ENCODE results near the gene FUT7.
"Not testable (repeated sequence)": the region's sequence is repeated elsewhere in the genome, so short reads cannot be mapped to it uniquely, and the experiment has no call there.

FUT7 gene

GRCh38 chr9:137008312-137008711 is 23.6 kb downstream of the FUT7 start:
- no peaks in the 10 kb centered on the region for H3K27me3 ChIP-seq (ENCODE audit: control insufficient read depth, insufficient read depth, low read length)
- H3K4me1 ChIP-seq (ENCODE audit: control insufficient read depth, insufficient read depth, low read length) = no peaks in the 10 kb centered on the region
- H3K9me3 ChIP-seq (ENCODE audit: control insufficient read depth, insufficient read depth, low read length) = no peaks in the 10 kb centered on the region
- H3K4me3 ChIP-seq (ENCODE audit: low read depth, low read length) = no peak overlapping the region
- no peak overlapping the region for H3K9ac ChIP-seq (ENCODE audit: low read depth, low read length)
- peaks cover 6% of the 10 kb centered on the region for H3K36me3 ChIP-seq (ENCODE audit: control insufficient read depth, insufficient read depth, low read length)

GRCh38 chr9:137007816-137008270 is 24.0 kb downstream of the FUT7 start:
- H3K9ac ChIP-seq (ENCODE audit: low read depth, low read length) = no peak overlapping the region
- no peaks in the 10 kb centered on the region for H3K4me1 ChIP-seq (ENCODE audit: control insufficient read depth, insufficient read depth, low read length)
- H3K36me3 ChIP-seq (ENCODE audit: control insufficient read depth, insufficient read depth, low read length) = peaks cover 6% of the 10 kb centered on the region
- H3K27me3 ChIP-seq (ENCODE audit: control insufficient read depth, insufficient read depth, low read length) = no peaks in the 10 kb centered on the region
- no peak overlapping the region for H3K4me3 ChIP-seq (ENCODE audit: low read depth, low read length)
- H3K9me3 ChIP-seq (ENCODE audit: control insufficient read depth, insufficient read depth, low read length) = no peaks in the 10 kb centered on the region

- Histone ChIP-seq H3K9ac (ENCODE audit: low read depth, low read length) (no peak overlapping the region), H3K27me3 (ENCODE audit: control insufficient read depth, insufficient read depth, low read length) (no peaks in the 10 kb centered on the region), H3K36me3 (ENCODE audit: control insufficient read depth, insufficient read depth, low read length) (peaks cover 6% of the 10 kb centered on the region), H3K9me3 (ENCODE audit: control insufficient read depth, insufficient read depth, low read length) (no peaks in the 10 kb centered on the region), H3K4me3 (ENCODE audit: low read depth, low read length) (no peak overlapping the region), H3K4me1 (ENCODE audit: control insufficient read depth, insufficient read depth, low read length) (no peaks in the 10 kb centered on the region)
Observed at GRCh38 chr9:137007108-137007815, 24.6 kb downstream of the FUT7 start.

GRCh38 chr9:137006116-137007003 is 25.5 kb downstream of the FUT7 start:
- peaks cover 3% of the 10 kb centered on the region for H3K36me3 ChIP-seq (ENCODE audit: control insufficient read depth, insufficient read depth, low read length)
- H3K4me3 ChIP-seq (ENCODE audit: low read depth, low read length) = no peak overlapping the region
- no peaks in the 10 kb centered on the region for H3K9me3 ChIP-seq (ENCODE audit: control insufficient read depth, insufficient read depth, low read length)
- no peaks in the 10 kb centered on the region for H3K4me1 ChIP-seq (ENCODE audit: control insufficient read depth, insufficient read depth, low read length)
- no peak overlapping the region for H3K9ac ChIP-seq (ENCODE audit: low read depth, low read length)
- H3K27me3 ChIP-seq (ENCODE audit: control insufficient read depth, insufficient read depth, low read length) = no peaks in the 10 kb centered on the region

GRCh38 chr9:137004285-137004684 is 27.6 kb downstream of the FUT7 start:
- H3K27me3 ChIP-seq (ENCODE audit: control insufficient read depth, insufficient read depth, low read length); H3K9ac ChIP-seq (ENCODE audit: low read depth, low read length); H3K9me3 ChIP-seq (ENCODE audit: control insufficient read depth, insufficient read depth, low read length); H3K4me3 ChIP-seq (ENCODE audit: low read depth, low read length); H3K36me3 ChIP-seq (ENCODE audit: control insufficient read depth, insufficient read depth, low read length); H3K4me1 ChIP-seq (ENCODE audit: control insufficient read depth, insufficient read depth, low read length): not testable (repeated sequence)

- H3K9ac ChIP-seq (ENCODE audit: low read depth, low read length) = no peak overlapping the region
- H3K4me3 ChIP-seq (ENCODE audit: low read depth, low read length) = no peak overlapping the region
- H3K27me3 ChIP-seq (ENCODE audit: control insufficient read depth, insufficient read depth, low read length) = no peaks in the 10 kb centered on the region
- H3K36me3 ChIP-seq (ENCODE audit: control insufficient read depth, insufficient read depth, low read length) = no peaks in the 10 kb centered on the region
- H3K9me3 ChIP-seq (ENCODE audit: control insufficient read depth, insufficient read depth, low read length) = no peaks in the 10 kb centered on the region
- H3K4me1 ChIP-seq (ENCODE audit: control insufficient read depth, insufficient read depth, low read length) = no peaks in the 10 kb centered on the region
Observed at GRCh38 chr9:137002646-137003041, 29.2 kb downstream of the FUT7 start.

- Histone ChIP-seq H3K9me3 (ENCODE audit: control insufficient read depth, insufficient read depth, low read length) (no peaks in the 10 kb centered on the region), H3K9ac (ENCODE audit: low read depth, low read length) (no peak overlapping the region), H3K4me3 (ENCODE audit: low read depth, low read length) (no peak overlapping the region), H3K4me1 (ENCODE audit: control insufficient read depth, insufficient read depth, low read length) (peaks cover 2% of the 10 kb centered on the region), H3K36me3 (ENCODE audit: control insufficient read depth, insufficient read depth, low read length) (no peaks in the 10 kb centered on the region), H3K27me3 (ENCODE audit: control insufficient read depth, insufficient read depth, low read length) (no peaks in the 10 kb centered on the region)
Observed at GRCh38 chr9:137001857-137002645, 29.8 kb downstream of the FUT7 start.

- Histone ChIP-seq H3K36me3 (ENCODE audit: control insufficient read depth, insufficient read depth, low read length) (no peaks in the 10 kb centered on the region), H3K9ac (ENCODE audit: low read depth, low read length) (no peak overlapping the region), H3K9me3 (ENCODE audit: control insufficient read depth, insufficient read depth, low read length) (no peaks in the 10 kb centered on the region), H3K27me3 (ENCODE audit: control insufficient read depth, insufficient read depth, low read length) (peaks cover 3% of the 10 kb centered on the region), H3K4me3 (ENCODE audit: low read depth, low read length) (no peak overlapping the region), H3K4me1 (ENCODE audit: control insufficient read depth, insufficient read depth, low read length) (peaks cover 5% of the 10 kb centered on the region)
Observed at GRCh38 chr9:137000177-137000930, 31.5 kb downstream of the FUT7 start.

GRCh38 chr9:136997830-136998234 is 34.1 kb downstream of the FUT7 start:
- Histone ChIP-seq H3K4me3 (ENCODE audit: low read depth, low read length) (no peak overlapping the region), H3K4me1 (ENCODE audit: control insufficient read depth, insufficient read depth, low read length) (peaks cover 5% of the 10 kb centered on the region), H3K27me3 (ENCODE audit: control insufficient read depth, insufficient read depth, low read length) (peaks cover 7% of the 10 kb centered on the region), H3K36me3 (ENCODE audit: control insufficient read depth, insufficient read depth, low read length) (no peaks in the 10 kb centered on the region), H3K9me3 (ENCODE audit: control insufficient read depth, insufficient read depth, low read length) (no peaks in the 10 kb centered on the region), H3K9ac (ENCODE audit: low read depth, low read length) (no peak overlapping the region)

GRCh38 chr9:136997371-136997770 is 34.5 kb downstream of the FUT7 start:
- Histone ChIP-seq H3K4me3 (ENCODE audit: low read depth, low read length) (no peak overlapping the region), H3K36me3 (ENCODE audit: control insufficient read depth, insufficient read depth, low read length) (no peaks in the 10 kb centered on the region), H3K4me1 (ENCODE audit: control insufficient read depth, insufficient read depth, low read length) (peaks cover 5% of the 10 kb centered on the region), H3K27me3 (ENCODE audit: control insufficient read depth, insufficient read depth, low read length) (peaks cover 7% of the 10 kb centered on the region), H3K9ac (ENCODE audit: low read depth, low read length) (no peak overlapping the region), H3K9me3 (ENCODE audit: control insufficient read depth, insufficient read depth, low read length) (no peaks in the 10 kb centered on the region)
